HG03045 (cell line): ENCODE results near the gene GPR65.

Experiments used
- ATAC-seq: cut with Tn5 transposase; IDR thresholded peaks from one replicate; pipeline ENCODE4 v1.9.1; 2021; ENCODE audit warnings: mild to moderate bottlenecking, moderate library complexity; ENCODE audit not compliant: unreplicated experiment

GPR65 gene

GRCh38 chr14:88005050-88005481, at the start of gene GPR65:
Gene GPR65 (plus strand): TSS chr14:88005135. CDS start chr14:88010848, 5,713 bp downstream.
- ATAC-seq, result peak; percentile 67

GRCh38 chr14:87955501-87955900, 49.4 kb upstream of the GPR65 start:
- no peak for ATAC-seq

- no peak for ATAC-seq
Observed at GRCh38 chr14:87960013-87960787, 44.7 kb upstream of the GPR65 start.

- no peak for ATAC-seq
Observed at GRCh38 chr14:87961246-87961645, 43.7 kb upstream of the GPR65 start.

- no peak for ATAC-seq
Observed at GRCh38 chr14:87966816-87967215, 38.1 kb upstream of the GPR65 start.

- ATAC-seq, result no peak
Observed at GRCh38 chr14:87967496-87967895, 37.4 kb upstream of the GPR65 start.

GRCh38 chr14:87971010-87971409, 33.9 kb upstream of the GPR65 start:
- peak; percentile 85 for ATAC-seq

- ATAC-seq, result no peak
Observed at GRCh38 chr14:87975636-87976035, 29.3 kb upstream of the GPR65 start.

- no peak for ATAC-seq
Observed at GRCh38 chr14:87979689-87980088, 25.2 kb upstream of the GPR65 start.

- no peak for ATAC-seq
Observed at GRCh38 chr14:87989221-87989955, 15.5 kb upstream of the GPR65 start.

- ATAC-seq, result no peak
Observed at GRCh38 chr14:87989956-87990299, 15.0 kb upstream of the GPR65 start.

GRCh38 chr14:87990682-87991081, 14.3 kb upstream of the GPR65 start:
- ATAC-seq, result no peak

- peak; percentile 6 for ATAC-seq
Observed at GRCh38 chr14:87992346-87992717, 12.6 kb upstream of the GPR65 start.

GRCh38 chr14:87992718-87993628, 12.0 kb upstream of the GPR65 start, which contains the start of gene GALC:
Gene GALC (minus strand): TSS chr14:87993182. CDS start chr14:87993164, 18 bp downstream.
- peak; percentile 91 for ATAC-seq

GRCh38 chr14:87994974-87995373, 10.0 kb upstream of the GPR65 start:
- peak; percentile 33 for ATAC-seq

- no peak for ATAC-seq
Observed at GRCh38 chr14:87995500-87996290, 9.2 kb upstream of the GPR65 start.

- no peak for ATAC-seq
Observed at GRCh38 chr14:87996291-87996592, 8.7 kb upstream of the GPR65 start.

- no peak for ATAC-seq
Observed at GRCh38 chr14:87998482-87998881, 6.5 kb upstream of the GPR65 start.

GRCh38 chr14:87999277-87999676, 5.7 kb upstream of the GPR65 start:
- no peak for ATAC-seq

GRCh38 chr14:88002421-88003075, 2.4 kb upstream of the GPR65 start:
- ATAC-seq, result no peak
